ENCODE measurements around the gene C9orf50.

- TF ChIP-seq TAF1 (IDR thresholded peaks at IDR 0.05; ENCODE audit: low read depth) (no peak), TCF12 (IDR thresholded peaks at IDR 0.05; ENCODE audit: low read depth) (no peak), YY1 (IDR thresholded peaks at IDR 0.05; ENCODE audit: low read depth) (no peak), RAD21 (IDR thresholded peaks at IDR 0.05; ENCODE audit: low read depth) (no peak)
These were observed 33.7 kb upstream of the C9orf50 start for GRCh38 chr9:129654554-129655040.

All from Ishikawa (cell line).